Retina (tissue), 1 donor: ENCODE results near the gene ABCD3.
"Not testable (repeated sequence)": the region's sequence is repeated elsewhere in the genome, so short reads cannot be mapped to it uniquely, and the experiment has no call there.

Source experiments
- DNase-seq: peaks from one replicate; pipeline ENCODE4 v3.0.0-alpha.2; 2016

ABCD3 gene

DNA sequence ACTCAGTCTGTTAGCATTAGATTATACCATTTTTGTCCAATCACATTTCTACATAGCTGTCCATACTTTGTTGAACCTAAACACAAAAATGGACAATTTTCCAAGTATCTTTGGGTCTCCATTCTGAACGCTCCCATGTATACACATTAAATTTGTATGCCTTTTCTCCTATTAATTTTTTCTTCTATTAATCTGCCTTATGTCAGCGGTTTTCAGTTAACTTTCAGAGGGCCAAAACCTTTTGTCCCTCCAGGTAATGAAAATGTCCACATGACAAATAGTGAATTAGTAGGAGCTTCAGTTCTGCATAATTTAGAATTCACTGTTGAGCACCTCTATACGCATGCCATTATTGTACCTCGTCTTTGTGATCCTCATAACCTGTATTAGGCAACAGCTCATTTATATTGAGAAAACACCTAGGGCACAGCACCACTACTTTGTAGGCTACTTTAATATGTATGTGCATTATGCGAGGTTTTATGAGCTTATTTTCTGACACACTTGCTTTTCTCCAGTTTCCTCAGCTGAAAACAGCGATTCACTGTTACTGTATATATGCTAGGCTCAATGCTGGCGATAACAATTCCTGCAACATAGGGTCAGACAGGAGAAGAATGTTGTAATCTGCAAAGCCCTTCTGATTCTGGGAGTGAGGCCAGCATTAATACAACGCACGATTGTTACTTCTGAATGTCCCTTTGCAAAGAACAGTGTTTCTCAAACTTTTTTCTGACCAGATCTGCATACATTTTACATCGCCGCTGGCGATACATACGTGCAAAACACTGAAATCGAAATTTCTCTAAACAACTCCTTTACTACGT is 1.1 kb upstream of the ABCD3 start:
- DNase-seq: no peak

DNA sequence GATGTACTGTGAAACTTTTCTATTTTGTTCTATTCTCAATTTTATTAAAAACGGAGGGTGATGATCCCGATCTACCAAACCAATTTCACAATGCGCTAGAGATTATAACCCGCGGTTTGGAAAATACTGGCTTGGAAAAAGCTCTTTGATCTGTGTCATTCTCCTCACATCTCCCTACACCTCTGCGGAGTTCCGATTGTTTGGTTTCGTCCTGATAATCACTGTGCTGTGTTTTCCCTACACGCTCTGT is 536 bp upstream of the ABCD3 start:
- DNase-seq: no peak

DNA sequence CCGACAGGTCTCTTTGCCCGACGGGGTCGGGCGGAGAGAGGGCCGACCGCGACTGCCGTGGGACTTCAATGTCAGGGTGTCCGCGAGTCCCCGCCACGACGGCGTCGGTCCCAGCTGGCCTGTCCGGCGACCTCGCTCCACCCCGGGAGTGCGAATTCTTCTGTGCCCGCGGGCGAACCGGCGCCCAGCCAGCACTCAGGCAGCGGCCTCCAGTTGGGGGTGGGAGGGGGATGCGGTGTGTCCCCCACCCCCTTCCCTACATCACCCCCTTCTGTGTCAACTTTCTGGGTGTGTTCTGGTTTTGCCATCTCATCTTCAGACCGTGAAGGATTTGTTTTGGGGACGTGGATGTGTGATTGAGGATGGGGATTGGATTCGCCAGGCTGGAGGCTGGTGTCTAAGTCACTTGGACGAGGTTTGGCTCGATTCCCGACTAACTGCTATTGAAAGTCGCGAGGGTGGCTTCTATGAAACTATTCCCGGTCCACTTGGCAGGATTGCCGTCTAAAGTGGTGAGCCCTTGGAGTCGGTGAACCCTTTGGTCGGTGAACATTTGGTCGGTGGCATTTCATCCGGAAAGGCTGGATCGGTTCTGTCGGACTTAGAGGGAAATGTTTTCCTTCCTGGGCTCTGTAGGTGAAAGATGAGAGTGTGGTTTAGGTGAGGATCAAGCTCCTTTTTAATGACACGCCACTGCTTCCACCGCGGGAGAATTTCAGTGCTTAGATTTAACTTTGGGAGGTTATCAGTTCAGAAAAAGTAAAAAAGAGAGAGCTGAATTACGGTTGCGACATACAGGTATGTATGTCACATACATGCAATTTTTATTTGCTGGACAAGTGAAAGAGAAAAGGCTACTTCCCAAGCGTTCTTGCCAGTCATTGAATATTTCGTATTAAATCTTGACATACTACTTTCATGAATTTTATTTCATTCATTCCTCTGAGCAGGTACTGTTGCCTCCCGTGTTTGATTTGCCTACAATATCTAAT is 771 bp downstream of the ABCD3 start:
- no peak for DNase-seq

DNA sequence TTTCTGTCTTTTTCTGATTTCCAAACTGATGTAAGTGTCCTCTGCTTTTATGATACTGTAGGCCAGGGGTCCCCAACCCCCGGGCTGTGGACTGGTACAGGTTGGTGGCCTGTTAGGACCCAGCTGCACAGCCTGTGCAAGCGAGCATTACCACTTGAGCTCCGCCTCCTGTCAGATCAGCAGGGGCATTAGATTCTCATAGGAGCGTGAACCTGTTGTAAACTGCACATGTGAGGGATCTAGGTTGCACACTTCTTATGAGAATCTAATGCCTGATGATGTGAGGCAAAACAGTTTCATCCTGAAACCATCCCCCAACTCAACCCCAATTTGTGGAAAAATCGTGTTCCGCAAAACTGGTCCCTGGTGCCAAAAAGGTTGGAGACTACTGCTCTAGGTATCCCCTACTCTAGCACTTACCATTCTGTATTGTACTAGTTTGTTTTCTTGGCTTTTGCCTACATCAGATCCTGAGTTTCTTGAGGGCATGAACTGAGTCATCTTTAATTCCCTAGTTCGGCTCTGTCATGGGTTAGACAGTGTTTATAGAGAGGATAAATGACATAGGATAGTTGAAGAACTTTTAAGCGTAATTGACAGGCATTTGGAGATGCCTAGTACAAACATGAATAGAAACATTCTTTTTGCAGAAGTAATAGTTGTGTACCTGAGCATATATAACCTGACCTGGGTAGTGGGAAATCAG is 4.1 kb downstream of the ABCD3 start:
- no peak for DNase-seq

DNA sequence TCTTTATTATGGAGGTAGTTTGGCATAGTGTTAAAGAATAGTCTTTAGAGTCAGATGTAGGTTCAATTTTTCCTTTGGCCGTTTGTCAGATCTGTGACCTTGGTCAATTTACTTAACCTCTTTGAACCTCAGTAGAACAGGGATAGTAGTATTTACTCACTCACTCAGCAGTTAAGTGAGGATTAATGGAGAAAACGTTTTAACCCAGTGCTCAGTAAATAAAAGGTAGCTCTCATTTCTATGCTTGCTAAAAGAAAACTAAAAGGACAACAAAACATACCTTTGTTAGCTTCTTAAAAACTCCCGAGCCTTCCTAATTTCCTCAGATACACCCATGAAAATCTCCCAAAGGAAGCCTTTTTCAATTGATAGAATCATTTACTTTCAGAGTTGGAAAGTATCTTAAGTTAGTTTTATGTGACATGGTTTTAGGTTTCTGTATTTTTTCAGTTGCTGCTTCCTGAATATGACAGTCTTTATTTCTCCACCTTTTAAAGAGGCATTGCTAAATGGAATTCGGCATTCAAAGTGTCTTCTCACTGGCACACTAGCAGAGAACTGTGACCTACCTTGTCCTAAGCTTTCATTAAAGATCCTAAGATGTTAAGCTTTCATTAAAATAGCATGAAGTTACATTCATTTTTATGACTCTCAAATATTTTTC is 7.8 kb downstream of the ABCD3 start:
- DNase-seq: no peak

DNA sequence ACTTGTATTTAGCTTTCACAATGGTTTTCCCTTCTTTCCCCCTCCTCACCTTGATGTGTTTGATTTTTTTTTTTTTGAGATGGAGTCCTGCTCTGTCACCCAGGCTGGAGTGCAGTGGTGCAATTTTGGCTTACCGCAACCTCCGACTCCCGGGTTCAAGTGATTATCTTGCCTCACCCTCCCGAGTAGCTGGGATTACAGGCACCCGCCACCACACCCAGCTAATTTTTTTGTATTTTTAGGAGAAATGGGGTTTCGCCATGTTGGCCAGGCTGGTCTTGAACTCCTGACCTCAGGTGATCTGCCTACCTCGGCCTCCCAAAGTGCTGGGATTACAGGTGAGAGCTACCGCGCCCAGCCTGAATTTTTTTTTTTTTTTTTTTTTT is 8.3 kb downstream of the ABCD3 start:
- not testable (repeated sequence) for DNase-seq

GRCh38 chr1:94428441-94428840 is 10.3 kb downstream of the ABCD3 start:
- no peak for DNase-seq

GRCh38 chr1:94428927-94429528 is 10.8 kb downstream of the ABCD3 start:
- not testable (repeated sequence) for DNase-seq

DNA sequence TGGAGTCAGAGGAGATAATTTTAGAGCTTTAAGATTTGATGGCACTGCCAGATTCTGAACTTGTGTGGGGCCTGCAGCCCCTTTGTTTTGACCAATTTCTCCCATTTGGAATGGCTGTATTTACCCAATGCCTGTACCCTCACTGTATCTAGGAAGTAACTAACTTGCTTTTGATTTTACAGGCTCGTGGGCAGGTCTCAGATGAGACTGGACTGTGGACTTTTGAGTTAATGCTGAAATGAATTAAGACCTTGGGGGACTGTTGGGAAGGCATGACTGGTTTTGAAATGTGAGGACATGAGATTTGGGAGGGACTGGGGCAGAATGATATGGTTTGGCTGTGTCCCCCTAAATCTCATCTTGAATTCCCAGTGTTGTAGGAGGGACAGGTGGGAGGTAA is 11.9 kb downstream of the ABCD3 start:
- DNase-seq: not testable (repeated sequence)

DNA sequence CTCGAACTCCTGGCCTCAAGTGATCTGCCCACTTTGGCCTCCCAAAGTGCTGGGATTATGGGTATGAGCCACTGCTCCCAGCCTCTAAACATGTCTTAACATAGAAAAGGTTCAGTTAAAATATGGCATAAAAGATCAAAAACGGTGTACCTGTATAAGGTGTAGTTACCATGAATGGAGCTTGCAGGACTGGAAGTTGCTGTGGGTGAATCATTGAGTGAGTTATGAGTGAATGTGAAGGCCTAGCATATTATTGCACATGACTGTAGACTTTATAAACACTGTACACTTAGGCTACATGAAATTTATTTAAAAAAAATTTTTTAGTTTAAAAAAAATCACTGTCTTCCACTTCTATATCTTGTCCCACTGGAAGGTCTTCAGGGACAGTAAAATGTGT is 15.7 kb downstream of the ABCD3 start:
- DNase-seq: no peak

DNA sequence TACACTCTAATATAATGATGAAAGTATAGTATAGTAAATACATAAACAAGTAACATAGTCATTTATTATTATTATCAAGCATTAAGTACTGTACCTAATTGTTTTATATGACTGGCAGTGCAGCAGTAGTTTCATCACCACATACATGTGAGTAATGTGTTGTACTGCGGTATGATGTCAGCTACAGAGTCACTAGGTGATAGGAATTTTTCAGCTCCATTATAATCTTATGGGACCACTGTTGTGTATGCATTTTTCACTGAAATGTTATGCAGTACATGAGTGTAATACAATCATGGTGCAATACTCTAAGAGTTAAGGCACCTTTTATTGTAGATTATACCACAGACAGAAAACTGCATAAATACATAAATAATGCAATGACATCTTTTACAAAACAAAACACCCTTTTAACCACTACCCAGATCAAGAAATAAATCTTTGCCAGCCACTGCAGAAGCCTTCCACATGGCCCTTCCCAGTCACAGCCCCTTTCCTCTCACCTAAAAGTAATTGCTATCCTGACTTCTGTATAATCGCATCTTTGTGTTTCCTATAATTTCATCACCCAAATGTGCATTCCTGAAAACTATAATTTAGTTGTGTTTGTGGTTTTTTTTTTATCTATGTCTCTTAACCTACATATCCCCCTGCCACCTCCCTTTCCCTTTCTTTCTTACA is 16.3 kb downstream of the ABCD3 start:
- no peak for DNase-seq

DNA sequence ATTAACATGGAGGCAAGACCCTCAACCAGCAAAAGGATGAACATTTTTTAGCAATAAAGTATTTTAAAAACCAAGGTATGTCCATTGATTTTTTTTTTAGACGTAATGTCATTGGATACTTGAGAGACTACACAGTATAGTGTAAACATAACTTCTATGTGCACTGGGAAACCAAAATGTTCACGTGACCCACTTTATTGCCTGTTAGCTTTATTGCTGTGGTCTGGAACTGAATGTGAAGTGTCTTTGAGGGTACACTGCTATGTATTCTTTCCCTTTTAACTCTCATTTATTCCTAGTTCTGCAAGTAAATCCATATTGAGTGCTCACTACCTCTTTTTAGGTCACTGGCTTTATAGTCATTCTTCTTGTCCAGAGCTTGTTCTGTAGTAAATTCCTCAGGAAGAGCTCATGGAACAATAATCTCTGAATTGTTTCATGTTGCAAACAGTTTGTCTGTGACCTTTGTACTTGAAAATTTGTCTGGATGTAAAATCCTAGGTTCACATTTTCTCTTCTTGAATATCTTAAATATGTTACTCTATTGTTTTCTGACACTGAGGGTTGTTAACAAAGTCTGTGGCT is 20.6 kb downstream of the ABCD3 start:
- DNase-seq: no peak

DNA sequence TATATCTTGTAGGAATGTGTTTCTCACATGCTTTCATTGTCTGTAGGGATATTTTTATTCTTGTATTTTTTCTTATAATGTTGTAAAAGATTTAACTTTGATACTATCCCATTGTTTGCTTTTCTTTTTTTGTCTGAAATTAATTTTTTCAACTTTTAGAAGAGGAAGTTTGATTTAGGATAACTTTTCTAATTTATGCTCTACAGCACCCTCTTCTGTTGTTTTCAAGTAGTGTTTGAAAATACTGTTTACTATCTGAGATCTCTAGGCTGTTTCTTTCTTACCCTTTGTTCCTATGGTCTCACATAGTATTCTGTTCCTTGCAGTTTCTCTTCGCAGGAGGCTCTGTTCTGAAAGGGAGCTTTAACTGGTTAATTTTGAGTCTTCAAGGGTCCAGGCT is 21.9 kb downstream of the ABCD3 start:
- no peak for DNase-seq

GRCh38 chr1:94443067-94443466 is 24.9 kb downstream of the ABCD3 start:
- not testable (repeated sequence) for DNase-seq

- DNase-seq: not testable (repeated sequence)
These were observed 26.6 kb downstream of the ABCD3 start for GRCh38 chr1:94444819-94445218.

GRCh38 chr1:94445733-94446132 is 27.5 kb downstream of the ABCD3 start:
- DNase-seq: not testable (repeated sequence)

GRCh38 chr1:94446177-94446576 is 28.0 kb downstream of the ABCD3 start:
- DNase-seq: not testable (repeated sequence)

GRCh38 chr1:94448741-94449140 is 30.6 kb downstream of the ABCD3 start:
- not testable (repeated sequence) for DNase-seq

- DNase-seq: no peak
These were observed 38.5 kb downstream of the ABCD3 start for GRCh38 chr1:94456736-94457135.

- DNase-seq: no peak
These were observed 44.4 kb downstream of the ABCD3 start for GRCh38 chr1:94462606-94463005.

GRCh38 chr1:94463056-94463764 is 45.0 kb downstream of the ABCD3 start:
- DNase-seq: no peak
